C4-2B (cell line): ENCODE results near the gene ZNF598.

ENCODE experiments used
- H3K27ac ChIP-seq: fragments of 450-650 bp; 2 replicates; pipeline ENCODE4 v1.5.1; 2017
- ZFX ChIP-seq: fragments of 450-650 bp; IDR thresholded peaks from 2 replicates; pipeline ENCODE4 v1.6.1; 2017
- TF ChIP-seq, protein P1 (sequence below): fragments of 450-650 bp; conservative IDR thresholded peaks from 2 replicates; pipeline ENCODE4 v1.5.1; 2017; ENCODE audit warnings: mild to moderate bottlenecking

The ZNF598 gene

DNA sequence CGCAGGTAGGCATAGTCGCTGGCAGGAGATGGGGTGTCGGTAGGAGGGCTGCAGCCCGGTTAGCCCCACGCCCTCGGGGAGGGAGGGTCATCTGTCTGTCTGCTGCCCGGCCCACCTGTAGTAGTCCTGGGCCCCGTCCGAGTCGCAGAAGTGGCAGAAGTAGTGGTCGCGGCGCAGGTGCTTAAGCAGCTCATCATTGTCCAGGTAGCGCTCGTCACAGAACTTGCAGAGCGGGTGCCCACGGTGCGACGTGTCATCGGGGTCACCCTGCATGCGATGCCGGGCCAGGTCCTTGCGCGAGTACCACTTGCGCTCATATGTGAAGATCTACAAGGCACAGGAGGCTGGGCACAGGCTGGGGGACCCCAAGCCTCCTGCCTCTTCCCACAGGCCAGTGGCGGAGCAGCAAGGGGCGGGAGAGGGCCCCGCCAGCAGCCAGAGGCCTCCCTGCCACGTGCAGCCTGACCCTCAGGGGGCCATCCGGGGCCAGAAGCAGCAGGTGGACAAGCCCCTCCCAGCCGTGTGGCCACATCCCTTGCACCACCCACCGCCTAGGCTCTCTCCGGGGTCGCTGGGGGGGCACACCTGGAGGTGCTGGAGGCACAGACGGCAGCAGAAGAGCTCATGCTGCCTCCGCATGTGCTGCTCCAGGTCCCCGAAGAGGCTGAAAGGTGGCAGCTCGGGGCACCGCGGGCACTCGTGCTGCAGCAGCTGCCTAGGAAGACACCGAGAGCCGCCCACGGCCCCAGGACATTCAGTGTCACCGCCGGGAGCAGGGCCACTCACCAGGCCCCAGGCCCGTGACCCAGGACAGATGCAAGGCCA lies 7.0 kb downstream of the ZNF598 start:
- TF ChIP-seq, protein P1, sequence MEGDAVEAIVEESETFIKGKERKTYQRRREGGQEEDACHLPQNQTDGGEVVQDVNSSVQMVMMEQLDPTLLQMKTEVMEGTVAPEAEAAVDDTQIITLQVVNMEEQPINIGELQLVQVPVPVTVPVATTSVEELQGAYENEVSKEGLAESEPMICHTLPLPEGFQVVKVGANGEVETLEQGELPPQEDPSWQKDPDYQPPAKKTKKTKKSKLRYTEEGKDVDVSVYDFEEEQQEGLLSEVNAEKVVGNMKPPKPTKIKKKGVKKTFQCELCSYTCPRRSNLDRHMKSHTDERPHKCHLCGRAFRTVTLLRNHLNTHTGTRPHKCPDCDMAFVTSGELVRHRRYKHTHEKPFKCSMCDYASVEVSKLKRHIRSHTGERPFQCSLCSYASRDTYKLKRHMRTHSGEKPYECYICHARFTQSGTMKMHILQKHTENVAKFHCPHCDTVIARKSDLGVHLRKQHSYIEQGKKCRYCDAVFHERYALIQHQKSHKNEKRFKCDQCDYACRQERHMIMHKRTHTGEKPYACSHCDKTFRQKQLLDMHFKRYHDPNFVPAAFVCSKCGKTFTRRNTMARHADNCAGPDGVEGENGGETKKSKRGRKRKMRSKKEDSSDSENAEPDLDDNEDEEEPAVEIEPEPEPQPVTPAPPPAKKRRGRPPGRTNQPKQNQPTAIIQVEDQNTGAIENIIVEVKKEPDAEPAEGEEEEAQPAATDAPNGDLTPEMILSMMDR = no peak
- no peak for TF ChIP-seq ZFX
- no peak overlapping the region for H3K27ac ChIP-seq

DNA sequence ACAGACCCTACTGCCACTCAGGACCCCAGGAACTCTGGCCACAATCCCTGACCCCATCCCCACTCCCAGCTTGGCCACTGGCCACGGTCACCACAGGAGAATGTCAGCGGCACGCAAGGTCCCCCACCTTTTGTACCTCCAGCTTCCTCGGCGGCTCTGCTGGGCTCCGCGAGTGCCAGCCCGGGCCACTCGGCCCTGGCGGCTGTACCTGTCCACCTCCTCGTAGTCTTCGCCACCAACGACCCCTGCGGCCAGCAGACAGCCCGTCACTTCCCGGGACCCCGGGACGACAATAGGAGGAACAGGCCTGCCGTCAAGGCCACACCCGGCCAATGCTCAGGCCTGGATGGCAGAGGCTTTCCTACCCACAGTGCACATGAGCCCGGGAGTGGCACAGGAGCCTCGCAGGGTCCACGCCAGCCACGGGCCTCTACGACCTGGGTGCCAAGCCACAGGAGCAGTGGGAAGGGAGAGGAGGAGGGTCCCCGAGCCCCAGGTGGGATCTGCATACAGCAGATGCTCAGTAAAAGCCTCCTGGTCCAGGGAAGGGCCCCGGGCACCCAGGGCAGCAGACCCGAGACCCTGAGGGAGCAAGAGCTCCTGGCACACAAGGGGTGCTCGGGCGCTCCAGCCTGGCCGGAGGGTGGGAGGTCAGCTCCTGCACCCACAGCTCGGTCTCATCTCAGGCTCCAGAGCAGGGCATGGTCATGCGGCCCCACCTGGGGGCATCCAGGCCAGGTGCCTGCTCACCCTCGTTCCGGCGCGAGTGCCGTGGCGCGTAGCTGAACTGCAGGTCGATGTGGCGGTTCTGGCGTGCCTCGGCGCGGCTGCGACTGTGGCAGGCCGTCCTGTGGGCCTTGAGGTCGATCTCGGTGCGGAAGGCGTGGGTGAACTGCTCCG lies 7.9 kb downstream of the ZNF598 start:
- no peak overlapping the region for H3K27ac ChIP-seq
- TF ChIP-seq, protein P1 = no peak
- no peak for TF ChIP-seq ZFX

DNA sequence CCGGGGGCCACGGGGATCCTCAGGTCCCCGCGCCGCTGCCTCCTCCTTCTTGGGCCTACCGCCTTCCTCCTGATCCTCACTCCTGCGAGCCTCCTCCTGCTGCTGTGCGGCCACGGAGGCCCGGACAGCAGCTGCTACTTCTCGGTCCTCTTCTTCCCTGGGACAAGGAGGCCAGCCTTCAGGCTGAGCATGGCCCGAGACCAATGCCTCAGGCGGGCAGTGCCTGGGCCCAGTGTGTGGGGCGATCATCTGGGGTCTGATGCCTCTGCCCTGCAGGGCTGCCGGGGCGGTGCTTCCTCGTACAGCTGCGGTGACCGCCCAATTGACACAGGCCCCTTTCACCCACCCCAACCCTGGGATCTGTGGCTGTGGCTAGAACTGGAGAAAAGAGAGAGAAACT lies 8.6 kb downstream of the ZNF598 start:
- TF ChIP-seq ZFX = no peak
- TF ChIP-seq, protein P1 = no peak
- no peak overlapping the region for H3K27ac ChIP-seq

DNA sequence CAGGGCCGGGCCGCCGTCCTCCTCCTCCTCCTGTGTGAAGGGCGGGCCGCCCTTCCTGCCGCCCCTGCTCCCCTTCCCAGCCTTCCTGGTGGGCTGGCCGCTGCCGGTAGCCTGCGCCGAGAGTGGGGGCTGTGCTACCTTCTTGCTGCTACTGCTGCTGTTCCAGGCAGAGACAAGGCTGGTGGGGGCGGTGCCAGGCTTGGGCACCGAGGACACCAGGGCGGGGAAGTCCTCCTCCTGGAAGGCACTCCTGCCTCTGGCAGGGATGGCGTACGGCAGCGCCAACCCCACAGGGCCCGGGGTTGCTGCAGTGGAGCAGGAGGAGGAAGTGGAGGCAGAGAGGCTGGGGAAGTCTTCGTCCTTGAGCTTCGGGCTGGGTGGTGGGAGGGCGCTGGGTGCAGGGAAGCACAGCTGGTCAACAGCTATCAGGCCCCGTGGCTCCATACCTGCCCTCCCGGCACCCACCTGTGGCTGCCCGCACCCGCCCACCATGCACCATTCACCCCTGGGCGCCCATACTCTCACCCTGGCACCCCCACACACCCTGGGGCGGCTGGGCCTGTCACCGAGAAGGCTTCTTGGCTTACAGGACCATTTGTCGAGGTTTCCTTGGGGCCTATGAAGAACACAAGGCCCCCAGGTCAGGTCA lies 9.6 kb downstream of the ZNF598 start:
- no peak for TF ChIP-seq ZFX
- TF ChIP-seq, protein P1 = no peak
- no peak overlapping the region for H3K27ac ChIP-seq

DNA sequence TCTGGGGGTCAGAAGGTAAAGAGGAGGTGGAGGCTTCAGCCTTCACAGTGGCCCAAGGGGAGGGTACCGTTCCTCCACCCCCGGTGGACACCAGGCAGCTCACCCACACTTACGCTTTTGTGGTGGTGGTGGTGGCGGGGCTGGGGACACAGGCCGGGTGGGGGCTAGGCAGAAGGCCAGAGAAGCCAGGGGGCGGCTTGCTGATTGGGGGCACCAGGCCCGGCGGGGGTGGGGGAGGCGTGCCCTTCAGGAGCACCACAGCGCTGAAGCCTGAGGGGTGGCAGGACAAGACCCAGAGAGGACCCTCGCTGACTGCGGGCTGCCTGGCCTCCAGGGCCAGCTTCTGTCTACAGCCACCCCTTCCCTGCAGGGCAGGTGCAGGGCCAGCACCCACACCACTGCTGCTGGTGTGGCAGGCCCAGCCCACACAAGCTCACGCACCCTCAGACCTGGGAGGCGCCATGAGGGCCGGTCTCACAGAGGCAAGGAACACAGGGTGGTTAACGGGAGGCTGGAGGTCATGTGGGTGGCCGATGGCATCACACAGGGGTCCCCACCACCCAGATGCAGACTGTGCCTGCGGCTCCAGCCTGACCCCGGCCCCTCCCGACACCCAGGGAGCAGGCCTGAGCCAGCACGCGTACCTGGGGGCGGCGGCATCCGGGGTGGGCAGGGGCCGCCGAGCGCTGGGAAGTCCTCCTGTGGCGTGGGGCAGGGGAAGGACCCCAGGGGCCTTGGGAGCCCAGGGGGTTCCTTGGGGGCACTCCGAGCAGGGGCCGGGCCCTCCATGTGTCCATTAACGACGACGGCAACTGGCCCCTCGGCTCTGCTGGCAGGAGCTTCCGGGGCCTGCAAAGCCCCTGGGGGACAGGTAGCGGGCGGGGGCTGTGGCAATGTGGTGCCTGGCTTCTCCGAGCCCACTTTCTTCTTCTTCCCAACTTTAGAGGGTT lies 10.5 kb downstream of the ZNF598 start:
- TF ChIP-seq ZFX = no peak
- TF ChIP-seq, protein P1 = no peak

DNA sequence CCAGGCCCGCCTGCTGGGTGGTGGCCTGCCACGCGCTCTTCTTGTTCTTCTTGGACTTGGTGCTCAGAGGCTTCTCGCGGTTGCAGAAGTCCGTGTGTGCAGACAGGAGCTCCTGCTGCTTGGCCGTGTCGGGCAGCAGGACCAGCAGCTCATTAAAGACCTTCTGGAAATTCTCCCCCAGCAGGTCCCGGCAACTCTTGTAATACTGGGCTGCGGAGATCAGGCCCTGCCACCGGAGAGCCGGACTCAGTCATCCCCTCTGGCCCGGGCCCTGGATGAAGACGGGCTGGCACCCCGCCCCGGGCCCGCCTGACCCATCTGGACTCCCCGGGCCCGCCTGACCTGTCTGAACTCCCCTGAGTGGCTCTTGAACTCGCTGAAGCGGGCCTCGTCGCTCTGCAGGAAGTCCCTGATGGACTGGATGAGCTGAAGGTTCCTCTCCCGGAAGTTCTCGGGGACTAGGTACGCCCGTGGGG lies 11.2 kb downstream of the ZNF598 start:
- no peak overlapping the region for H3K27ac ChIP-seq
- TF ChIP-seq ZFX = no peak
- TF ChIP-seq, protein P1 = no peak

More for the DNA sequence above, 10.5 kb downstream of the ZNF598 start:
- no peak overlapping the region for H3K27ac ChIP-seq
